ENCODE results near the gene BTBD19.
"Not testable (repeated sequence)": the region's sequence is repeated elsewhere in the genome, so short reads cannot be mapped to it uniquely, and the experiment has no call there.

The BTBD19 gene

GRCh38 chr1:44811234-44811633 lies 2.9 kb downstream of the BTBD19 start:
- TF ChIP-seq CTCF (IDR thresholded peaks at IDR 0.05; ENCODE audit: low read depth, low read length, missing control alignments): peak; percentile 29
- no peaks in the 10 kb centered on the region for H3K27me3 ChIP-seq (replicated peaks)
- no peak for DNase-seq
- no peak overlapping the region for H3K4me3 ChIP-seq (ENCODE audit: low read depth, low read length)
- peaks cover 33% of the 10 kb centered on the region for H3K36me3 ChIP-seq (replicated peaks)
- H3K27ac ChIP-seq: peak overlapping the region; percentile 99
- in situ Hi-C loops (cut with HindIII; ENCODE audit: low pct_ligation_motif_present, low sequenced_read_pairs): no loop called here

- Histone ChIP-seq H3K27ac (peak overlapping the region; percentile 30), H3K4me3 (ENCODE audit: low read depth, low read length) (peak overlapping the region; percentile 29), H3K36me3 (replicated peaks) (peaks cover 24% of the 10 kb centered on the region), H3K27me3 (replicated peaks) (no peaks in the 10 kb centered on the region)
- in situ Hi-C loops (cut with HindIII; ENCODE audit: low pct_ligation_motif_present, low sequenced_read_pairs): no loop called here
- no peak for DNase-seq
- TF ChIP-seq CTCF (IDR thresholded peaks at IDR 0.05; ENCODE audit: low read depth, low read length, missing control alignments): no peak
Measured at GRCh38 chr1:44812822-44813543, 4.7 kb downstream of the BTBD19 start.

- H3K27me3 ChIP-seq (replicated peaks); DNase-seq; H3K27ac ChIP-seq; H3K4me3 ChIP-seq (ENCODE audit: low read depth, low read length); in situ Hi-C loops (cut with HindIII; ENCODE audit: low pct_ligation_motif_present, low sequenced_read_pairs): not testable (repeated sequence)
- peaks cover 24% of the 10 kb centered on the region for H3K36me3 ChIP-seq (replicated peaks)
Measured at GRCh38 chr1:44815926-44816325, 7.6 kb downstream of the BTBD19 start.

- in situ Hi-C loops (cut with HindIII; ENCODE audit: low pct_ligation_motif_present, low sequenced_read_pairs): no loop called here
- Histone ChIP-seq H3K27ac (no peak overlapping the region), H3K27me3 (replicated peaks) (no peaks in the 10 kb centered on the region), H3K36me3 (replicated peaks) (peaks cover 21% of the 10 kb centered on the region), H3K4me3 (ENCODE audit: low read depth, low read length) (no peak overlapping the region)
- no peak for TF ChIP-seq CTCF (IDR thresholded peaks at IDR 0.05; ENCODE audit: low read depth, low read length, missing control alignments)
- no peak for DNase-seq
Measured at GRCh38 chr1:44817307-44817706, 9.0 kb downstream of the BTBD19 start.

GRCh38 chr1:44817771-44818495 lies 9.6 kb downstream of the BTBD19 start:
- no peak for TF ChIP-seq CTCF (IDR thresholded peaks at IDR 0.05; ENCODE audit: low read depth, low read length, missing control alignments)
- H3K36me3 ChIP-seq (replicated peaks): peaks cover 20% of the 10 kb centered on the region
- in situ Hi-C loops (cut with HindIII; ENCODE audit: low pct_ligation_motif_present, low sequenced_read_pairs): no loop called here

GRCh38 chr1:44819196-44819607 lies 10.9 kb downstream of the BTBD19 start:
- H3K4me3 ChIP-seq (ENCODE audit: low read depth, low read length): peak overlapping the region; percentile 35
- DNase-seq: no peak
- H3K27me3 ChIP-seq (replicated peaks): no peaks in the 10 kb centered on the region
- peaks cover 11% of the 10 kb centered on the region for H3K36me3 ChIP-seq (replicated peaks)
- no peak for TF ChIP-seq CTCF (IDR thresholded peaks at IDR 0.05; ENCODE audit: low read depth, low read length, missing control alignments)
- in situ Hi-C loops (cut with HindIII; ENCODE audit: low pct_ligation_motif_present, low sequenced_read_pairs): no loop called here
- peak overlapping the region; percentile 99 for H3K27ac ChIP-seq

More at GRCh38 chr1:44817771-44818495, 9.6 kb downstream of the BTBD19 start:
- H3K4me3 ChIP-seq (ENCODE audit: low read depth, low read length): no peak overlapping the region
- no peak for DNase-seq
- H3K27ac ChIP-seq: no peak overlapping the region
- no peaks in the 10 kb centered on the region for H3K27me3 ChIP-seq (replicated peaks)
